Uterus (tissue), 4 donors: Measurements from ENCODE around the gene DNAJC6. TPM values are rescaled to one million over a fixed set of nuclear protein-coding genes. Genes with fewer than 3 reads are reported as not detected.

Experiments
- DNase-seq, 2 donors: peaks; one replicate each; pipeline ENCODE4 v3.0.0-alpha.2; 2019 to 2020
- H3K27ac ChIP-seq, 2 donors: fragments of 200-600 bp; sonication (generic); 1 replicate in 1 of 2; 2 replicates in 1 of 2; pipeline ENCODE4 v1.5.1; 2016 to 2018
- H3K27me3 ChIP-seq, 2 donors: fragments of 200-600 bp; sonication (generic); one replicate each; pipeline ENCODE4 v1.5.1; 2018 to 2019; ENCODE audit warnings: control low read depth in 1 of 2
- H3K36me3 ChIP-seq, 2 donors: fragments of 200-600 bp; sonication (generic); one replicate each; pipeline ENCODE4 v1.5.1; 2019; ENCODE audit warnings: control low read depth in 1 of 2
- H3K4me1 ChIP-seq, 2 donors: fragments of 200-600 bp; sonication (generic); one replicate each; pipeline ENCODE4 v1.5.1; 2018 to 2019; ENCODE audit warnings: control low read depth in 1 of 2
- H3K4me3 ChIP-seq, 2 donors: fragments of 200-600 bp; sonication (generic); 1 replicate in 1 of 2; 2 replicates in 1 of 2; pipeline ENCODE4 v1.5.1; 2018 to 2019; ENCODE audit warnings: mild to moderate bottlenecking in 1 of 2
- H3K9me3 ChIP-seq, 2 donors: fragments of 200-600 bp; sonication (generic); one replicate each; pipeline ENCODE4 v1.5.1; 2019; ENCODE audit warnings: control low read depth in 1 of 2
- CTCF ChIP-seq, 4 experiments: fragments of 200-600 bp in 2 of 4; fragments of 450-650 bp in 2 of 4; sonication (generic) in 2 of 4; IDR thresholded peaks; one replicate each; pipeline ENCODE4 v1.5.1; 2016 to 2019; ENCODE audit warnings: antibody characterized with exemption in 4 of 4, mild to moderate bottlenecking in 2 of 4, moderate library complexity in 1 of 4
- POLR2A ChIP-seq, 2 donors: fragments of 450-650 bp; IDR thresholded peaks; one replicate each; pipeline ENCODE4 v1.6.1; 2016; ENCODE audit warnings: antibody characterized with exemption in 2 of 2, mild to moderate bottlenecking in 1 of 2, moderate library complexity in 1 of 2
- intact Hi-C: fragments of 100-400 bp; cut with DNase I; formaldehyde crosslinking; loops from one replicate; pipeline ENCODE4 v1.15.1; 2023; ENCODE audit warnings: low total_unique reads
- total RNA-seq, 4 donors: library from RNA; depleted of rRNA in 3 of 4; stranded (reverse); fragments of >200 nt in 3 of 4; gene quantifications; one replicate each; pipeline versions ENCODE4 v1.1.0 to v1.2.4, GENCODE V29; 2014 to 2023
- donor health status: DM: yes; HTN: yes; CAD: no.

The DNAJC6 gene
- total RNA-seq, 4 donors from 2014 or later, result 3.1 to 11.3 (median 4.2) TPM

DNA sequence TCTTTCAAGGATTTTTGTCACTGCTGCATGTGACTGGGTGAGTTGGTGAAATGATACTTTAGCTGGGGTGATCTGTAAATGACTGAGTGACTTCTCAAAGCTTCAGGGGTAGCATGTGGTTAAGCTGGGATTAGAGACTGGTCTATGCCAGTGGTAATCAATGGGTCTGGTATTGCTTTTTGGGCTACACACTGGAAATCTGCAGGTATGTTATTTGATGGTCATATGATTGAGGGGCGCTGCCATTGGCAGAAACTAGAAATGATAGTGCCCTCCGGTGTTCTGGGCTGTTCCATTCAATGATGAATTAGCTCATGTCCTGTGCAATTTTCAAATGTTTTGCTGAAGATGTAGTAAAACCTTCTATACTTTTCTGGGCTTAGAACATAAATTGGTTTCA, 39.7 kb upstream of the DNAJC6 start:
- Histone ChIP-seq H3K27ac (no peak overlapping the region), H3K4me3 (no peak overlapping the region), H3K4me1 (no peaks in the 10 kb centered on the region), H3K27me3 (no peaks in the 10 kb centered on the region), H3K9me3 (no peaks in the 10 kb centered on the region), H3K36me3 (no peaks in the 10 kb centered on the region)
- intact Hi-C loops, result no loop called here
- no peak for TF ChIP-seq POLR2A (IDR thresholded peaks at IDR 0.05)
- no peak for TF ChIP-seq CTCF (IDR thresholded peaks at IDR 0.05)
- DNase-seq, result no peak

- Histone ChIP-seq H3K9me3 (no peaks in the 10 kb centered on the region), H3K4me3 (no peak overlapping the region), H3K27ac (no peak overlapping the region), H3K36me3 (no peaks in the 10 kb centered on the region), H3K4me1 (no peaks in the 10 kb centered on the region), H3K27me3 (no peaks in the 10 kb centered on the region)
- intact Hi-C loops, result no loop called here
- no peak for DNase-seq
- no peak for TF ChIP-seq POLR2A (IDR thresholded peaks at IDR 0.05)
- no peak for TF ChIP-seq CTCF (IDR thresholded peaks at IDR 0.05)
Measured at GRCh38 chr1:65276197-65276939, 33.0 kb upstream of the DNAJC6 start.

GRCh38 chr1:65277605-65278347, 31.6 kb upstream of the DNAJC6 start:
- no peaks in the 10 kb centered on the region for H3K4me1 ChIP-seq
- intact Hi-C loops, result no loop called here
- no peaks in the 10 kb centered on the region for H3K36me3 ChIP-seq
- no peaks in the 10 kb centered on the region for H3K27me3 ChIP-seq
- DNase-seq, result no peak
- TF ChIP-seq CTCF (IDR thresholded peaks at IDR 0.05) (no peak), POLR2A (IDR thresholded peaks at IDR 0.05) (no peak)
- no peaks in the 10 kb centered on the region for H3K9me3 ChIP-seq
- H3K4me3 ChIP-seq, result no peak overlapping the region
- no peak overlapping the region for H3K27ac ChIP-seq

DNA sequence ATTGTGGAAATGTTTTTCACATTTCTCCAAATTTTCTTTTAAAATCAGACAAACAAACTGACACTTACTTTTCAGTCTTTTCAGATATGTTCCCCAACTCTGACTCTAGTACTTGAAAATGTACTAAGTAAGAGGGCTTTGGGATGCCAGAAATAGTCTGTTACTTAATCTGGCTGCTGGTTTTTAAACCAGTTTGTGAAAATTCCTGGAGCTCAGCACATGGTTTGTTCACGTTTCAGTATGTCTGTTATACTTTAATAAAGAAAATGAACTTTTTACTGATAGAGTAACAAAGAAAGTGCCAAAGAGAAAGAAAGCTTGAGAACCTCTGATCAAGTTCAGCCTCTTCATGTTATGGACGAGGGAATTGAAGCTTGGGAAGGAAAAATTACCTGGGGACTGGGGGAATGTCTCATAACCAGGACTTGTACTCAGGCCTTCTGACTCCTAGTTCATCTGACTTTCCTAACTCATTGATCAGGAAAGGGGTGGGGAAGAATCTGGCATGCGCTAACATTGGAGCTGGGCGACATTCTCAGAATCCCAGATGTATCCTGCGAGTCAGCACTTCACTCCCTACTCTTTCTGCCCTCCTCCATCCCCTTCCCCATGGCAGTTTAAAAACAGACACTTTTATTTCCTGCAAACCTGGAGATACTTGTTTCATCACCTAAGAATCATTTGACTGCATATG, 30.8 kb upstream of the DNAJC6 start:
- intact Hi-C loops, result no loop called here
- Histone ChIP-seq H3K4me3 (no peak overlapping the region), H3K36me3 (no peaks in the 10 kb centered on the region), H3K27me3 (no peaks in the 10 kb centered on the region), H3K9me3 (no peaks in the 10 kb centered on the region), H3K27ac (no peak overlapping the region), H3K4me1 (no peaks in the 10 kb centered on the region)
- no peak for TF ChIP-seq CTCF (IDR thresholded peaks at IDR 0.05)
- TF ChIP-seq POLR2A (IDR thresholded peaks at IDR 0.05), result no peak
- no peak for DNase-seq
